Measurements from ENCODE around the gene NFATC4.
"Not testable (repeated sequence)": the region's sequence is repeated elsewhere in the genome, so short reads cannot be mapped to it uniquely, and the experiment has no call there.

The NFATC4 gene

GRCh38 chr14:24384169-24384568 is 16.2 kb downstream of the NFATC4 start:
- Histone ChIP-seq H3K9me2 (ENCODE audit: low read depth, low read length) (no peaks in the 10 kb centered on the region), H4K20me1 (ENCODE audit: insufficient read depth, low read length) (no peaks in the 10 kb centered on the region), H3F3A (ENCODE audit: insufficient read depth, low read length) (no peaks in the 10 kb centered on the region), H3K27me3 (ENCODE audit: insufficient read depth, low read length) (peaks cover 6% of the 10 kb centered on the region; the same call in 1 of the 2 replicates), H2AFZ (ENCODE audit: low read length) (no peak overlapping the region), H3K9ac (ENCODE audit: low read length) (no peak overlapping the region), H3K9me3 (ENCODE audit: low read length) (no peaks in the 10 kb centered on the region), H3K36me3 (ENCODE audit: insufficient read depth, low read length) (no peaks in the 10 kb centered on the region), H3K79me2 (ENCODE audit: insufficient read depth, low read length) (no peaks in the 10 kb centered on the region), H3K4me2 (ENCODE audit: low read length) (no peak overlapping the region), H3K27ac (ENCODE audit: low read depth, low read length, poor library complexity, severe bottlenecking) (no peak overlapping the region), H3K4me1 (ENCODE audit: insufficient read depth, low read length, severe bottlenecking) (no peaks in the 10 kb centered on the region), H3K4me3 (ENCODE audit: low read depth, low read length, poor library complexity, severe bottlenecking) (no peak overlapping the region)
- no peak for TF ChIP-seq EZH2 (IDR thresholded peaks at IDR 0.05; ENCODE audit: borderline replicate concordance, low read length)
- TF ChIP-seq CTCF (IDR thresholded peaks at IDR 0.05; ENCODE audit: low read length): no peak

- Histone ChIP-seq H3K4me3 (ENCODE audit: low read depth, low read length, poor library complexity, severe bottlenecking) (no peak overlapping the region), H4K20me1 (ENCODE audit: insufficient read depth, low read length) (no peaks in the 10 kb centered on the region), H3K4me2 (ENCODE audit: low read length) (no peak overlapping the region), H3K36me3 (ENCODE audit: insufficient read depth, low read length) (no peaks in the 10 kb centered on the region), H3K9me3 (ENCODE audit: low read length) (no peaks in the 10 kb centered on the region), H3K79me2 (ENCODE audit: insufficient read depth, low read length) (no peaks in the 10 kb centered on the region), H3K27me3 (ENCODE audit: insufficient read depth, low read length) (peaks cover 8% of the 10 kb centered on the region; the same call in 1 of the 2 replicates), H2AFZ (ENCODE audit: low read length) (no peak overlapping the region), H3F3A (ENCODE audit: insufficient read depth, low read length) (no peaks in the 10 kb centered on the region), H3K4me1 (ENCODE audit: insufficient read depth, low read length, severe bottlenecking) (peaks cover 2% of the 10 kb centered on the region), H3K27ac (ENCODE audit: low read depth, low read length, poor library complexity, severe bottlenecking) (no peak overlapping the region), H3K9me2 (ENCODE audit: low read depth, low read length) (no peaks in the 10 kb centered on the region), H3K9ac (ENCODE audit: low read length) (no peak overlapping the region)
- TF ChIP-seq CTCF (IDR thresholded peaks at IDR 0.05; ENCODE audit: low read length) (no peak), EZH2 (IDR thresholded peaks at IDR 0.05; ENCODE audit: borderline replicate concordance, low read length) (no peak)
Observed at GRCh38 chr14:24385524-24385923, 17.5 kb downstream of the NFATC4 start.

DNA sequence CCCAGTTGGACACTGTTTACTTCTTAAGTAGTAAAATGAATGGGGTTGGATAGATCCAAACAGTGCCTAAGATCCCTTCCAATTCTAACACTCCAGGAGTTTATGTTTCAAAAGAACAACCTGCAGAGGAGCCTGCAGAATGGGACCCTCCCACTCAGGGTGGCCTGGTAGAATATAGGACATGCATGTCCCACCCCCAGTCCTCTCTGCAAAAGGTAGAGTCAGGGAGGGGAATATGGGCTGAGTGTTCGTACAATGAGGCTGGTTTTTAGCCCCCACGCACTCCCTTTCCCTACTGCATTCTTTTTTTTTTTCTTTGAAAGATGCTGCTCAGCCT is 19.0 kb downstream of the NFATC4 start:
- no peak for TF ChIP-seq CTCF (IDR thresholded peaks at IDR 0.05; ENCODE audit: low read length)
- no peak for TF ChIP-seq EZH2 (IDR thresholded peaks at IDR 0.05; ENCODE audit: borderline replicate concordance, low read length)
- no peak overlapping the region for H3K9ac ChIP-seq (ENCODE audit: low read length)
- H3K27ac ChIP-seq (ENCODE audit: low read depth, low read length, poor library complexity, severe bottlenecking): no peak overlapping the region
- H3K4me1 ChIP-seq (ENCODE audit: insufficient read depth, low read length, severe bottlenecking): peaks cover 17% of the 10 kb centered on the region
- no peaks in the 10 kb centered on the region for H3K9me3 ChIP-seq (ENCODE audit: low read length)
- H3K27me3 ChIP-seq (ENCODE audit: insufficient read depth, low read length): peaks cover 8% of the 10 kb centered on the region; the same call in 1 of the 2 replicates
- no peaks in the 10 kb centered on the region for H3K9me2 ChIP-seq (ENCODE audit: low read depth, low read length)
- no peaks in the 10 kb centered on the region for H3F3A ChIP-seq (ENCODE audit: insufficient read depth, low read length)
- no peak overlapping the region for H2AFZ ChIP-seq (ENCODE audit: low read length)
- H3K4me3 ChIP-seq (ENCODE audit: low read depth, low read length, poor library complexity, severe bottlenecking): no peak overlapping the region
- no peaks in the 10 kb centered on the region for H4K20me1 ChIP-seq (ENCODE audit: insufficient read depth, low read length)
- H3K36me3 ChIP-seq (ENCODE audit: insufficient read depth, low read length): no peaks in the 10 kb centered on the region
- no peaks in the 10 kb centered on the region for H3K79me2 ChIP-seq (ENCODE audit: insufficient read depth, low read length)
- no peak overlapping the region for H3K4me2 ChIP-seq (ENCODE audit: low read length)

DNA sequence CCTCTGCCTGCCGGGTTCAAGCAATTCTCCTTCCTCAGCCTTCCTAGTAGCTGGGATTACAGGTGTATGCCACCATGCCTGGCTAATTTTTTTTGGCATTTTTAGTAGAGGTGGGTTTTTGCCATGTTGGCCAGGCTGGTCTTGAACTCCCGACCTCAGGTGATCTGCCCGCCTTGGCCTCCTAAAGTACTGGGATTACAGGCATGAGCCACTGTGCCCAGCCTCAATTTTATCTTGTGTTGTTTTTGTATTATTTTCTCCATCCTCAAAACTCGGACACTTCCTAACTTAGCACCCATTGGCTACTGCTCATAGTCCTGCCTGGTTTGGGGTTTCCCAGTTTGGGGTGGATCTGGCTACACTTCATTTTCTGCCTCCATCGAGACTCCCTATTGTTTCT is 19.6 kb downstream of the NFATC4 start:
- H3K9me2 ChIP-seq (ENCODE audit: low read depth, low read length); H3K79me2 ChIP-seq (ENCODE audit: insufficient read depth, low read length); H3K4me2 ChIP-seq (ENCODE audit: low read length); H3K27ac ChIP-seq (ENCODE audit: low read depth, low read length, poor library complexity, severe bottlenecking); H3K9me3 ChIP-seq (ENCODE audit: low read length); H3K36me3 ChIP-seq (ENCODE audit: insufficient read depth, low read length); H3K9ac ChIP-seq (ENCODE audit: low read length); H3K27me3 ChIP-seq (ENCODE audit: insufficient read depth, low read length); H2AFZ ChIP-seq (ENCODE audit: low read length); H3F3A ChIP-seq (ENCODE audit: insufficient read depth, low read length); H4K20me1 ChIP-seq (ENCODE audit: insufficient read depth, low read length); H3K4me3 ChIP-seq (ENCODE audit: low read depth, low read length, poor library complexity, severe bottlenecking): not testable (repeated sequence)
- H3K4me1 ChIP-seq (ENCODE audit: insufficient read depth, low read length, severe bottlenecking): peaks cover 23% of the 10 kb centered on the region
